HG03060 (cell line): ENCODE results near the gene GEMIN7.
A peak's percentile ranks its signal among the peaks of the same experiment; 100 is the strongest.

ENCODE experiments used
- ATAC-seq: cut with Tn5 transposase; IDR thresholded peaks from one replicate; pipeline ENCODE4 v1.9.1; 2021; ENCODE audit warnings: low read depth, moderate number of reproducible peaks; ENCODE audit not compliant: unreplicated experiment

The GEMIN7 gene

GRCh38 chr19:45082170-45082569 is 3.1 kb downstream of the GEMIN7 start:
- no peak for ATAC-seq

DNA sequence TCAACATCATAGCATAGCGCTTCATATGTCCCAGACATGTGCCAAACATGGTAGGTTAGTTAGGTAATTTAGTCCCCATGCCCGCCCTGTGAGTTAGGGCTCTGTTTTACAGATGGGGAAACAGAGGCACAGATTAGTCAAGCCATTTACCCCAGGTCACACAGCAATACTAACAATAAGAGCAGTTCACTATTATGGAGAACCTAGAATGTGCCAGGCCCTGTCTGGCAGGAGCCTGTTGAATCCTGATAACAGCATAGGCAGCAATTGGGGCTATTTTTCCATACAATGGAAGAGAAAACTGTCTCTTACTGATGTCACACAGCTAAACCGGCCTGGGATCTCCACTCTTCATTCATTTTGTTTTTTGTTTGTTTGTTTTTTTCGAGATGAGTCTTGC is 7.4 kb downstream of the GEMIN7 start:
- no peak for ATAC-seq

DNA sequence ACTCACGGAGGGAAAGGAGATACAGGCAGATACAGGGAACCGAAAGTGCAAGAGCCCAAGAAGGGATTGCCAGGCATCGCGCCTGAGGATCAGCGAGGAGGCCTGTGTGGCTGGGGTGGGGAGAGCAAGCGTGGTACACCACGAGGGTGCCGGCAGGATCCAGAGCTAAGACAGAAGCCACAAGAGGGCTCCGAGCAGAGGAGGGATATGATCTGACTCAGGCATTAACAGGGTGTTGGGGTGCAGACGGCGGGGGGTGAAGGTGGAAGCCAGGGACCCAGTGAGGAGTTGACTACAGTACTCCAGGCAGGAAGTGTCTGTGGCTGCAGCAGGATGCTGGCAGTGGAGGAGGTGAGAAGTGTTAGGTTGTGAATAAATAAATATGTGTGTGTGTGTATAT is 8.5 kb downstream of the GEMIN7 start:
- ATAC-seq = no peak

DNA sequence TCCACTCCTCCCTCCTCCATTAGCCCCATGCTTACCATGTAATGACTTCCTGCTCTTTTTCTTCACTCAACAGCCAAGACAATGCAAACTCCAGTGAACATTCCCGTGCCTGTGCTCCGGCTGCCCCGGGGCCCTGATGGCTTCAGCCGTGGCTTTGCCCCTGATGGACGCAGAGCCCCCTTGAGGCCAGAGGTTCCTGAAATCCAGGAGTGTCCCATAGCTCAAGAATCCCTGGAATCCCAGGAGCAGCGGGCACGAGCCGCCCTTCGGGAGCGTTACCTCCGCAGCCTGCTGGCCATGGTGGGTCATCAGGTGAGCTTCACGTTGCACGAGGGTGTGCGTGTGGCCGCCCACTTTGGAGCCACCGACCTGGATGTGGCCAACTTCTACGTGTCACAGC is 11.0 kb downstream of the GEMIN7 start:
- no peak for ATAC-seq

GRCh38 chr19:45090606-45091005 is 11.5 kb downstream of the GEMIN7 start:
- ATAC-seq = no peak

- ATAC-seq = peak; percentile 52
Observed at GRCh38 chr19:45091031-45091923, 12.2 kb downstream of the GEMIN7 start.

DNA sequence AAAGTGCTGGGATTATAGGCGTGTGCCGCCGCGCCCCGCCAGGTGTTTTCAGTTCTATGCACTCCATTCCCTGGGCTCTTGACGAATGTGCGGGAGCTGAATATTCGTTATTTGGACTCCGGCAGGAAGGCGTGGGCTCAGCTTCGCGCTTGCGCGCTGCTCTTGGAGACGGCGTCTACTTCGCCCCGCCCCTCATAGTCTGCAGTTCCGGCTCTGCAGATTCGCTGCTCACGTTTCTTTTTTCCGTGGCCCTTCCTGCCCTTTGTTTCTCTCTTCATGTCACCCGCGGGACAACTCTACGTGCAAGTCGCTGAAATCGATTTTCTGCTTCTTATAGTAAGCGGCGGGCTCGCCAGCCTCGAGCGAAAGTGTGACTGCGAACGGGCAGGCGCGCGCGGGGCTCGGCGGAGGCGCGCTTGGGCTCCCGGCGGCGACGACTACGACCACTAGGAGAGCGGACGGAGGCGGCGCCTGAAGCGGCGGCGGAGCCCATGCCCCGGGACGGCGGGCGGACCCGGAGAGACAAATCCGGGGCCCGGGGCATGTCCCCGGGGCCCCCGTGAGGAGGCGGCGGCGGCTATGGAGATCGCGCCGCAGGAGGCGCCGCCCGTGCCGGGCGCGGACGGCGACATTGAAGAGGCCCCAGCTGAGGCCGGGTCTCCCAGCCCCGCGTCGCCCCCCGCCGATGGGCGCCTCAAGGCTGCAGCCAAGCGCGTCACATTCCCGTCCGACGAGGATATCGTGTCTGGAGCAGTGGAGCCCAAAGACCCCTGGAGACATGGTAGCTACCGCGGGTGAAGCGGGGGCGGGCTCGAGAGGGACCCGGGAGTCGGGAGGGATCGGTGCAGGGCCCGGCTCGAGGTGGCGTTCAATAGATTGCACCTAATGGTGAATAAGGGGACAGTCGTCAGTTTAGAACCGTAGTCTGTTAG is 14.0 kb downstream of the GEMIN7 start, which contains the start of gene PPP1R37:
Gene PPP1R37 (plus strand): TSS at position 433 of the 932 bp plus-strand sequence. CDS start 147 bp downstream, at position 580.
- peak; percentile 42 for ATAC-seq

- ATAC-seq = no peak
Observed at GRCh38 chr19:45094137-45094536, 15.1 kb downstream of the GEMIN7 start.

DNA sequence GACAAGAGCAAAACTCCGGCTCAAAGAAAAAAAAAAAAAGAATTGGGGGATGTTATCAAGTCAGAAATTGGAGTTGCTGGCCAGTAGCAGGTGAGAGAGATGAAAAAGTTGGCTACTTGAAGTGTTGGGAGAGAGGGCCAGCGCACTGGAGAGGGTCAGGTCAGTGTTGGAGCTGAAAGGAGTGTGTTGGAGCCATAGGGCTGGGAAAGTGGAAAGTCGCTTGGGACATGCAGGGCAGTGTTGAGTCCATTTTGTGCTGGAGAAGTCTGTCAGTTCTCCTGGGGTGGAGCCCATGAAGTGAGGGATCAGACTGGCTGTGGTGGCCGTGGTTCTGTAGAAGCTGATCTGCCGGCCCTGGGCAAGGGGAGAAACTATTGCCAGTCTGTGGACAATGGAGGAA is 15.6 kb downstream of the GEMIN7 start:
- no peak for ATAC-seq

- no peak for ATAC-seq
Observed at GRCh38 chr19:45095496-45096413, 16.7 kb downstream of the GEMIN7 start.

- no peak for ATAC-seq
Observed at GRCh38 chr19:45096700-45097099, 17.6 kb downstream of the GEMIN7 start.

- ATAC-seq = no peak
Observed at GRCh38 chr19:45097450-45097775, 18.4 kb downstream of the GEMIN7 start.

GRCh38 chr19:45097776-45098520 is 18.9 kb downstream of the GEMIN7 start:
- no peak for ATAC-seq

GRCh38 chr19:45098521-45099466 is 19.7 kb downstream of the GEMIN7 start:
- no peak for ATAC-seq

- ATAC-seq = no peak
Observed at GRCh38 chr19:45099467-45100191, 20.6 kb downstream of the GEMIN7 start.

DNA sequence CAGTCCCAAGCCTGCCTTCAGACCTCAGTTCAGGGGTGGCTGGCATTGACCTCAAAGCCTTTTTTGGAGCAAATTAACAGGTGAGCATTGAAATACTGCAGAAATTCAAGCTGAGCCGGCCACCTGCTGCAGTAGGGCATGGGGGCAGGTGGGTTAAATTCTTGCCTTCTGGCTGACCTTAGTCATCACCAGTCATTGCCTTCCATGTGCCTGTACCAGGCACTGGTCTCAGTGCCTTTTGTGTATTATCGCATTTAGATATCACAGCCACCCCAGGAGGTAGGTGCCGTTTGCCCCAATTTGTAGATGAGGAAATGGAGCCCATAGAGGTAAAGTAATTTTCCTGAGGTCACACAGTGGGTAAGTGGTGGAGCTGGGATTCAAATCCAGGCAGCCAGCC is 21.1 kb downstream of the GEMIN7 start:
- ATAC-seq = no peak

- no peak for ATAC-seq
Observed at GRCh38 chr19:45100846-45101252, 21.8 kb downstream of the GEMIN7 start.

DNA sequence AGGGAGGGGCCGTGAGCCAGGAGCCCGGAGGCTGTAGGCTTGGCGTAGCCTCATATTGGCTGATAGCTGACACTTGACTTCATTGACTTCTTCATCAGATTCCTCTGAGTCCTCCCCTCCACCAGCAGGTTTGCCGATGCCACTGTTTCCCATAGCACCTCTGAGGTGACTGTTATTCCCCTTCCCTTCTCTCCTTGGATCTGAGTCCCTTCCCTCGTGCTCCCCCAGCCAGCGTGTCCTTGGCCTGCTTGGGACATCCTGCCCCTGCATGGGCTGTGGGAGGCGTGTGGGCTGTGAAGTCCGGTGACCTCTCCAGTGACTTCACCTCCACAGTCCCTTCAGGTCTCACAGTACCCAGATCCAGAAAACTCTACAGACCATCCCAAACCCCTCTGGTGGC is 22.7 kb downstream of the GEMIN7 start:
- no peak for ATAC-seq
